ENCODE results near the gene TRIM22. TPM values are rescaled to one million over a fixed set of nuclear protein-coding genes. Genes with fewer than 3 reads are reported as not detected.
"Not testable (repeated sequence)": the region's sequence is repeated elsewhere in the genome, so short reads cannot be mapped to it uniquely, and the experiment has no call there.

The TRIM22 gene
- total RNA-seq, 1 donor from 2014 or later: 22.4 TPM

- intact Hi-C loops (cut with DNase I): no loop called here
- no peak for DNase-seq (ENCODE audit: missing footprints)
- no peak for ATAC-seq
These were observed 3.2 kb upstream of the TRIM22 start for GRCh38 chr11:5686426-5686825.

DNA sequence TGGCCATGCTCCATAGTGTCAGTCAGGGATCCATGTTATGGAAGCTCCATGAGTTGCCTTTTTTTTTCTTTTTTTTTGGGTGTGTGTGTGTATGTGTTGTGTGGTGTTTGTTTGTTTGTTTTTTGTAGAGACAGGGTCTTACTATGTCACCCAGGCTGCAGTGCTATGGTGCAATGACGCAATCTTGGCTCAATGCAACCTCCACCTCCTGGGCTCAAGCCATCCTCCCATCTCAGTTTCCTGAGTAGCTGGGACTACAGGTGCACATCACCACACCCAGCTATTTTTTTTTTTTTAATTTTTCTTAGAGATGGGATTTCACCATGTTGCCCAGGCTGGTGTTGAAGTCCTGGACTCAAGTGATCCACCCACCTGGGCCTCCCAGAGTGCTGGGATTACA lies 1.1 kb upstream of the TRIM22 start:
- ATAC-seq: no peak
- DNase-seq (ENCODE audit: missing footprints): no peak

DNA sequence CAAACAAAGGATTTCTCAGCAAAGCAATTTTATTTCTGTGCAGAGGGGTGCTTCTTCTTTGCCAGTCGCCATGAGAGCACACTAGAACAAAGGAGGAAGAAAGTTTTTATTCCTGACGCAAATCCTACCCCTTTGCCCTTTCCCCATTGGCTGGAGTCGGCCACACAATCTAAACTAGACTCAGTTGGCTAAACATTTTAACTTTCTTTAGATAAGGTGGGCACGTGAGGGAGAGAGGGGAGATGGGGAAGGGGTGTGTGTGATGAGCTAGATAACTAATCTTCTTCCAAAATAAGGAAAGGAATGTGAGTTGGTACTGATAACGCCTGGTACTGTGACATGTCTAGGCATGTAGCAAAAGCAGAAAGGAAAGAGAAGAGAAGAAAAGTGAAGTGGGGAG lies 626 bp downstream of the TRIM22 start:
- intact Hi-C loops (cut with DNase I): no loop called here
- ATAC-seq: peak; percentile 83
- DNase-seq (ENCODE audit: missing footprints): no peak

More for the DNA sequence above, 1.1 kb upstream of the TRIM22 start:
- intact Hi-C loops (cut with DNase I): no loop called here

GRCh38 chr11:5690736-5691135 lies 1.1 kb downstream of the TRIM22 start:
- DNase-seq (ENCODE audit: missing footprints): no peak
- intact Hi-C loops (cut with DNase I): no loop called here
- peak; percentile 26 for ATAC-seq

- ATAC-seq; DNase-seq (ENCODE audit: missing footprints); intact Hi-C loops (cut with DNase I): not testable (repeated sequence)
These were observed 1.8 kb downstream of the TRIM22 start for GRCh38 chr11:5691238-5691963.

GRCh38 chr11:5691964-5692361 lies 2.4 kb downstream of the TRIM22 start:
- no peak for ATAC-seq
- no peak for DNase-seq (ENCODE audit: missing footprints)
- intact Hi-C loops (cut with DNase I): no loop called here

- ATAC-seq: no peak
These were observed 5.1 kb downstream of the TRIM22 start for GRCh38 chr11:5694642-5695041.

GRCh38 chr11:5695580-5695979 lies 6.0 kb downstream of the TRIM22 start:
- intact Hi-C loops (cut with DNase I): no loop called here
- DNase-seq (ENCODE audit: missing footprints): no peak

More at GRCh38 chr11:5694642-5695041, 5.1 kb downstream of the TRIM22 start:
- DNase-seq (ENCODE audit: missing footprints): no peak
- intact Hi-C loops (cut with DNase I): no loop called here

DNA sequence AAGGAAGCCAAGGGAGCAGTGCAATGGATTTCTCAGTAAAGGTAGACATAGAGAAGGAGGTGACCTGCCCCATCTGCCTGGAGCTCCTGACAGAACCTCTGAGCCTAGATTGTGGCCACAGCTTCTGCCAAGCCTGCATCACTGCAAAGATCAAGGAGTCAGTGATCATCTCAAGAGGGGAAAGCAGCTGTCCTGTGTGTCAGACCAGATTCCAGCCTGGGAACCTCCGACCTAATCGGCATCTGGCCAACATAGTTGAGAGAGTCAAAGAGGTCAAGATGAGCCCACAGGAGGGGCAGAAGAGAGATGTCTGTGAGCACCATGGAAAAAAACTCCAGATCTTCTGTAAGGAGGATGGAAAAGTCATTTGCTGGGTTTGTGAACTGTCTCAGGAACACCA lies 6.6 kb downstream of the TRIM22 start:
- DNase-seq (ENCODE audit: missing footprints) (no peak), ATAC-seq (no peak)
- intact Hi-C loops (cut with DNase I): no loop called here

More at GRCh38 chr11:5695580-5695979, 6.0 kb downstream of the TRIM22 start:
- no peak for ATAC-seq

DNA sequence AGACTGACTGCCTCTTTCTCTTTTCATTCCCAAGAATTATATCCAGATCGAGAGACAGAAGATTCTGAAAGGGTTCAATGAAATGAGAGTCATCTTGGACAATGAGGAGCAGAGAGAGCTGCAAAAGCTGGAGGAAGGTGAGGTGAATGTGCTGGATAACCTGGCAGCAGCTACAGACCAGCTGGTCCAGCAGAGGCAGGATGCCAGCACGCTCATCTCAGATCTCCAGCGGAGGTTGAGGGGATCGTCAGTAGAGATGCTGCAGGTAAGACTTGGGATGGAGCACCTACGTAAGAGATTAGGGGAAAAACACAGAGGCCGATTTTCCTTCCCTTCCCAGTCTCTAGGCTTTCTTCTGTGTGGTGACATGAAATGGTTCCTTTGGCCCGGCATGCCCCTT lies 8.7 kb downstream of the TRIM22 start:
- intact Hi-C loops (cut with DNase I): no loop called here

GRCh38 chr11:5700421-5701054 lies 10.9 kb downstream of the TRIM22 start:
- ATAC-seq (no peak), DNase-seq (ENCODE audit: missing footprints) (no peak)
- intact Hi-C loops (cut with DNase I): no loop called here

More for the DNA sequence above, 8.7 kb downstream of the TRIM22 start:
- no peak for DNase-seq (ENCODE audit: missing footprints)
- ATAC-seq: no peak

GRCh38 chr11:5701055-5701577 lies 11.5 kb downstream of the TRIM22 start:
- intact Hi-C loops (cut with DNase I): no loop called here
- DNase-seq (ENCODE audit: missing footprints): no peak
- ATAC-seq: no peak

- DNase-seq (ENCODE audit: missing footprints) (no peak), ATAC-seq (no peak)
- intact Hi-C loops (cut with DNase I): no loop called here
These were observed 14.3 kb downstream of the TRIM22 start for GRCh38 chr11:5703741-5704536.

- intact Hi-C loops (cut with DNase I): no loop called here
- DNase-seq (ENCODE audit: missing footprints) (no peak), ATAC-seq (no peak)
These were observed 16.1 kb downstream of the TRIM22 start for GRCh38 chr11:5705688-5706087.

GRCh38 chr11:5712507-5712906 lies 22.9 kb downstream of the TRIM22 start:
- DNase-seq (ENCODE audit: missing footprints) (no peak), ATAC-seq (no peak)
- intact Hi-C loops (cut with DNase I): no loop called here

DNA sequence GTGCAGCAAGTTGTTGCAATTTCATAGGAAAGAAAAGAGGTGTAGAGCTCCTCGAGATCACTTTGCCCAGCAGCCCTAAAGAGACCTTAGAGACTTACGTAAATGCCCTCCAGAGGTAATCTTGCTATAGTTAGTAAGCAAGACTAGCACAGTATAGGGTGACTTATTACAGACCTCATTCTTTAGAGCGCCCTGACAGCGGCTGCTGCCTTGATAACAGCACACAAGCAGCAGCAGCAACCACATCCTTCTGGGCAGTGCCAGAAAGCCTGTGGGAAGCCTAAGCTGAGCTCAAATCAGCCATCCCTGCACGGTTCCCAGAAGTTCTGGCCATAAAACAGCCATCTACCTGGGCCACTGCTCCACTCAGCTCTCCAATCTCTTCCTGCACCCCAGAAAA lies 24.1 kb downstream of the TRIM22 start:
- no peak for ATAC-seq
- intact Hi-C loops (cut with DNase I): no loop called here
- DNase-seq (ENCODE audit: missing footprints): no peak

DNA sequence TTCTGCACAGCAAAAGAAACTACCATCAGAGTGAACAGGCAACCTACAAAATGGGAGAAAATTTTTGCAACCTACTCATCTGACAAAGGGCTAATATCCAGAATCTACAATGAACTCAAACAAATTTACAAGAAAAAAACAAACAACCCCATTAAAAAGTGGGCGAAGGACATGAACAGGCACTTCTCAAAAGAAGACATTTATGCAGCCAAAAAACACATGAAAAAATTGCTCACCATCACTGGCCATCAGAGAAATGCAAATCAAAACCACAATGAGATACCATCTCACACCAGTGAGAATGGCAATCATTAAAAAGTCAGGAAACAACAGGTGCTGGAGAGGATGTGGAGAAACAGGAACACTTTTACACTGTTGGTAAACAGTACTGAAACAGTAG lies 26.9 kb downstream of the TRIM22 start:
- intact Hi-C loops (cut with DNase I); DNase-seq (ENCODE audit: missing footprints); ATAC-seq: not testable (repeated sequence)

- DNase-seq (ENCODE audit: missing footprints) (no peak), ATAC-seq (no peak)
- intact Hi-C loops (cut with DNase I): no loop called here
These were observed 30.3 kb downstream of the TRIM22 start for GRCh38 chr11:5719703-5720495.

- DNase-seq (ENCODE audit: missing footprints) (no peak), ATAC-seq (no peak)
- intact Hi-C loops (cut with DNase I): no loop called here
These were observed 33.0 kb downstream of the TRIM22 start for GRCh38 chr11:5722622-5723021.

Data from Right ventricle myocardium inferior (tissue), 1 donor.